ENCODE data around the gene NFE2L1.
"Not testable (repeated sequence)": the region's sequence is repeated elsewhere in the genome, so short reads cannot be mapped to it uniquely, and the experiment has no call there.

NFE2L1 gene

DNA sequence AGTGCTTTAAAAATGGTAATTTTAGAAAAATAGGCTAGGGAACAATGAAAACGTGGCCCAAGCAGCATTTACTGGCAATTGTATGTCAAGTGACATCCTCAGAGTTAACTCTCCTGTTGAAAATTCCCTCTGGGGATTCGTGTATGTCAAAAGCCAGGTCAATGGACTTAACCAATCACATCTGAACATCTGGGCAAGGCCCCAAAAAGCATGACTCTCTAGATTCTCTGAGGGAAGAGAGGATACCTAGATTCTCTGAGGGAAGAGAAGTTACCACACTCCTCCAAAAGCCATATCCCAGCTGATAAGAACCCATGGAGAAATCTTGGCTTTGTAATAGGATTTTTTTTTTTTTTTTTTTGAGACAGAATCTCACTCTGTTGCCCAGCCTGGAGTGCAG, 23.5 kb downstream of the NFE2L1 start:
- Histone ChIP-seq H4K5ac (ENCODE audit: low read length) (no peak overlapping the region), H4K8ac (ENCODE audit: low read depth, low read length) (no peak overlapping the region), H3K9ac (ENCODE audit: low read length) (no peak overlapping the region), H3K4ac (ENCODE audit: low read depth, low read length) (no peak overlapping the region), H3K79me1 (ENCODE audit: low read length) (no peaks in the 10 kb centered on the region), H3K79me2 (ENCODE audit: control insufficient read depth, insufficient read depth, low read length) (no peaks in the 10 kb centered on the region), H3K4me3 (ENCODE audit: low read length) (no peak overlapping the region), H3K27ac (ENCODE audit: low read depth, low read length) (no peak overlapping the region), H3K27me3 (ENCODE audit: insufficient read depth, low read length, poor library complexity) (no peaks in the 10 kb centered on the region), H3K4me2 (ENCODE audit: low read length) (no peak overlapping the region), H2BK15ac (replicated peaks; ENCODE audit: low read depth) (no peak overlapping the region), H2BK5ac (ENCODE audit: low read length) (no peak overlapping the region), H3K4me1 (ENCODE audit: control insufficient read depth, low read depth, low read length) (no peaks in the 10 kb centered on the region), H2BK120ac (ENCODE audit: low read depth, low read length) (no peak overlapping the region), H3K36me3 (ENCODE audit: control insufficient read depth, insufficient read depth, low read length) (peaks cover 8% of the 10 kb centered on the region), H3K18ac (ENCODE audit: low read length) (no peak overlapping the region), H3K56ac (ENCODE audit: low read length) (no peak overlapping the region), H2AK5ac (ENCODE audit: low read length) (no peak overlapping the region), H3K23ac (ENCODE audit: low read length) (no peak overlapping the region)
- DNase-seq, result no peak
- no CpG with 5 or more reads among the region's 2 CpGs for whole genome bisulfite sequencing (ENCODE audit: extremely low coverage, insufficient coverage, low lambda C conversion rate)

GRCh38 chr17:48072811-48073210, 24.7 kb downstream of the NFE2L1 start:
- H3K9ac ChIP-seq (ENCODE audit: low read length); H3K4ac ChIP-seq (ENCODE audit: low read depth, low read length); H2BK120ac ChIP-seq (ENCODE audit: low read depth, low read length); H4K5ac ChIP-seq (ENCODE audit: low read length); H3K4me3 ChIP-seq (ENCODE audit: low read length); H3K27ac ChIP-seq (ENCODE audit: low read depth, low read length); H3K79me1 ChIP-seq (ENCODE audit: low read length); H3K18ac ChIP-seq (ENCODE audit: low read length); H3K4me1 ChIP-seq (ENCODE audit: control insufficient read depth, low read depth, low read length); H3K4me2 ChIP-seq (ENCODE audit: low read length); H3K27me3 ChIP-seq (ENCODE audit: insufficient read depth, low read length, poor library complexity); H3K56ac ChIP-seq (ENCODE audit: low read length); H2BK15ac ChIP-seq (replicated peaks; ENCODE audit: low read depth); DNase-seq; H3K23ac ChIP-seq (ENCODE audit: low read length); H3K79me2 ChIP-seq (ENCODE audit: control insufficient read depth, insufficient read depth, low read length); H4K8ac ChIP-seq (ENCODE audit: low read depth, low read length); H3K36me3 ChIP-seq (ENCODE audit: control insufficient read depth, insufficient read depth, low read length); H2AK5ac ChIP-seq (ENCODE audit: low read length); H2BK5ac ChIP-seq (ENCODE audit: low read length): not testable (repeated sequence)
- no CpG with 5 or more reads among the region's 9 CpGs for WGBS (ENCODE audit: extremely low coverage, insufficient coverage, low lambda C conversion rate)

DNA sequence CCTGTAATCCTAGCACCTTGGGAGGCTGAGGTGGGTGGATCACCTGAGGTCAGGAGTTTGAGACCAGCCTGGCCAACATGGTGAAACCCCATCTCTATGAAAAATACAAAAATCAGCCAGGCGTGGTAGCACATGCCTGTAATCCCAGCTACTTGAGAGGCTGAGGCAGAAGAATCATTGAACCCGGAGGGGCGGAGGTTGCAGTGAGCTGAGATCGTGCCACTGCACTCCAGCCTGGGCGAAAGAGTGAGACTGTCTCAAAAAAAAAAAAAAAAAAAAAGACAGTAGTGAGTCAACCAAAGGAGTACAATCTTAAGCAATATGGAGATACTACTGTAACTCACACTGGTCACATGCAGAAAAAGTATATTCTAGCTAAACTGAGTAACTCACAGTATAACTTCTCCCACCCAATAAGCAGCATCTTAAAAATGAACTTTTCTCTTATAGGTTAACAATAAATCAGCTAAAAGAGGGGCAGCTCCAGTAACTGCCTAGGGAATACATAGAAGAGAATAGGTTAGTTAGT, 25.5 kb downstream of the NFE2L1 start:
- H3K4me1 ChIP-seq (ENCODE audit: control insufficient read depth, low read depth, low read length); H3K79me2 ChIP-seq (ENCODE audit: control insufficient read depth, insufficient read depth, low read length); H4K5ac ChIP-seq (ENCODE audit: low read length); H3K4ac ChIP-seq (ENCODE audit: low read depth, low read length); DNase-seq; H3K56ac ChIP-seq (ENCODE audit: low read length); H3K36me3 ChIP-seq (ENCODE audit: control insufficient read depth, insufficient read depth, low read length); H2BK5ac ChIP-seq (ENCODE audit: low read length); H3K27ac ChIP-seq (ENCODE audit: low read depth, low read length); H2BK15ac ChIP-seq (replicated peaks; ENCODE audit: low read depth); H3K79me1 ChIP-seq (ENCODE audit: low read length); H3K27me3 ChIP-seq (ENCODE audit: insufficient read depth, low read length, poor library complexity); H2AK5ac ChIP-seq (ENCODE audit: low read length); H3K9ac ChIP-seq (ENCODE audit: low read length); H3K4me3 ChIP-seq (ENCODE audit: low read length); H4K8ac ChIP-seq (ENCODE audit: low read depth, low read length); H3K18ac ChIP-seq (ENCODE audit: low read length); H3K4me2 ChIP-seq (ENCODE audit: low read length); H2BK120ac ChIP-seq (ENCODE audit: low read depth, low read length); H3K23ac ChIP-seq (ENCODE audit: low read length): not testable (repeated sequence)
- WGBS (ENCODE audit: extremely low coverage, insufficient coverage, low lambda C conversion rate), result no CpG with 5 or more reads among the region's 5 CpGs

GRCh38 chr17:48074322-48075081, 26.3 kb downstream of the NFE2L1 start:
- Histone ChIP-seq H3K4me2 (ENCODE audit: low read length) (no peak overlapping the region), H2BK5ac (ENCODE audit: low read length) (no peak overlapping the region), H3K4me1 (ENCODE audit: control insufficient read depth, low read depth, low read length) (no peaks in the 10 kb centered on the region), H3K23ac (ENCODE audit: low read length) (no peak overlapping the region), H4K5ac (ENCODE audit: low read length) (no peak overlapping the region), H3K27me3 (ENCODE audit: insufficient read depth, low read length, poor library complexity) (no peaks in the 10 kb centered on the region), H3K79me1 (ENCODE audit: low read length) (no peaks in the 10 kb centered on the region), H2BK120ac (ENCODE audit: low read depth, low read length) (no peak overlapping the region), H4K8ac (ENCODE audit: low read depth, low read length) (no peak overlapping the region), H3K4ac (ENCODE audit: low read depth, low read length) (no peak overlapping the region), H3K56ac (ENCODE audit: low read length) (no peak overlapping the region), H3K18ac (ENCODE audit: low read length) (no peak overlapping the region), H3K4me3 (ENCODE audit: low read length) (no peak overlapping the region), H3K9ac (ENCODE audit: low read length) (no peak overlapping the region), H2BK15ac (replicated peaks; ENCODE audit: low read depth) (no peak overlapping the region), H3K27ac (ENCODE audit: low read depth, low read length) (no peak overlapping the region), H3K36me3 (ENCODE audit: control insufficient read depth, insufficient read depth, low read length) (peaks cover 5% of the 10 kb centered on the region), H3K79me2 (ENCODE audit: control insufficient read depth, insufficient read depth, low read length) (peaks cover 7% of the 10 kb centered on the region), H2AK5ac (ENCODE audit: low read length) (no peak overlapping the region)
- no CpG with 5 or more reads among the region's 7 CpGs for WGBS (ENCODE audit: extremely low coverage, insufficient coverage, low lambda C conversion rate)
- DNase-seq, result peak; percentile 75

GRCh38 chr17:48077152-48077551, 29.0 kb downstream of the NFE2L1 start:
- not testable (repeated sequence) for H4K8ac ChIP-seq (ENCODE audit: low read depth, low read length); H3K4ac ChIP-seq (ENCODE audit: low read depth, low read length); H2BK120ac ChIP-seq (ENCODE audit: low read depth, low read length); H3K4me1 ChIP-seq (ENCODE audit: control insufficient read depth, low read depth, low read length); H3K23ac ChIP-seq (ENCODE audit: low read length); H4K5ac ChIP-seq (ENCODE audit: low read length); H2AK5ac ChIP-seq (ENCODE audit: low read length); H3K56ac ChIP-seq (ENCODE audit: low read length); H3K4me3 ChIP-seq (ENCODE audit: low read length); H3K27me3 ChIP-seq (ENCODE audit: insufficient read depth, low read length, poor library complexity); H3K9ac ChIP-seq (ENCODE audit: low read length); H3K27ac ChIP-seq (ENCODE audit: low read depth, low read length); H2BK15ac ChIP-seq (replicated peaks; ENCODE audit: low read depth); H3K36me3 ChIP-seq (ENCODE audit: control insufficient read depth, insufficient read depth, low read length); H3K4me2 ChIP-seq (ENCODE audit: low read length); H2BK5ac ChIP-seq (ENCODE audit: low read length); DNase-seq; H3K79me1 ChIP-seq (ENCODE audit: low read length); H3K18ac ChIP-seq (ENCODE audit: low read length)
- WGBS (ENCODE audit: extremely low coverage, insufficient coverage, low lambda C conversion rate), result no CpG with 5 or more reads among the region's 10 CpGs
- peaks cover 14% of the 10 kb centered on the region for H3K79me2 ChIP-seq (ENCODE audit: control insufficient read depth, insufficient read depth, low read length)

DNA sequence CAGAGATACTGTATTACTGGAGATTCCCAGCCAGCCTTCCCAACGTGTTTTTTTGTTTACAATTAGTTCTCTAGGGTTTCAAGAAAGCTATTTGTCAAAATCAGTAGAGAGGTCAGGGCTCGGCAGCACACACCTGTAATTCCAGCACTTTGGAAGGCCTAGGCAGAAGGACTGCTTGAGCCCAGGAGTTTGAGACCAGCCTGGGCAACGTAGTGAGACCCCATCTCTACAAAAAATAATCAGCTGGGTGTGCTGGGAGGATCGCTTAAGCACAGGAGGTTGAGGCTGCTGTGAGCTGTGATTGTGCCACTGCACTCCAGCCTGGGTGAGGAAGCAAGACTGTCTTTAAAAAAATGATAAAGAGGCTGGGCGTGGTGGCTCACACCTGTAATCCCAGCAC, 33.7 kb downstream of the NFE2L1 start:
- Histone ChIP-seq H3K4ac (ENCODE audit: low read depth, low read length) (no peak overlapping the region), H2BK5ac (ENCODE audit: low read length) (no peak overlapping the region), H3K9ac (ENCODE audit: low read length) (no peak overlapping the region), H2BK15ac (replicated peaks; ENCODE audit: low read depth) (no peak overlapping the region), H3K4me3 (ENCODE audit: low read length) (no peak overlapping the region), H2AK5ac (ENCODE audit: low read length) (no peak overlapping the region), H3K79me1 (ENCODE audit: low read length) (peaks cover 10% of the 10 kb centered on the region), H3K18ac (ENCODE audit: low read length) (no peak overlapping the region), H3K56ac (ENCODE audit: low read length) (no peak overlapping the region), H3K23ac (ENCODE audit: low read length) (no peak overlapping the region), H3K27me3 (ENCODE audit: insufficient read depth, low read length, poor library complexity) (no peaks in the 10 kb centered on the region), H2BK120ac (ENCODE audit: low read depth, low read length) (no peak overlapping the region), H3K4me1 (ENCODE audit: control insufficient read depth, low read depth, low read length) (peaks cover 3% of the 10 kb centered on the region), H3K27ac (ENCODE audit: low read depth, low read length) (no peak overlapping the region), H3K79me2 (ENCODE audit: control insufficient read depth, insufficient read depth, low read length) (peaks cover 36% of the 10 kb centered on the region), H3K4me2 (ENCODE audit: low read length) (no peak overlapping the region), H4K8ac (ENCODE audit: low read depth, low read length) (no peak overlapping the region), H4K5ac (ENCODE audit: low read length) (no peak overlapping the region), H3K36me3 (ENCODE audit: control insufficient read depth, insufficient read depth, low read length) (no peaks in the 10 kb centered on the region)
- no CpG with 5 or more reads among the region's 5 CpGs for WGBS (ENCODE audit: extremely low coverage, insufficient coverage, low lambda C conversion rate)
- no peak for DNase-seq
